NCI-H524 (cell line): ENCODE results near the gene WNK4.
"Not testable (repeated sequence)": the region's sequence is repeated elsewhere in the genome, so short reads cannot be mapped to it uniquely, and the experiment has no call there.

ENCODE experiments used
- DNase-seq, 2 experiments: peaks; one replicate each; lab custom pipeline; 2025; lab: John Stamatoyannopoulos, UW

WNK4 gene

GRCh38 chr17:42779936-42780850 is at the start of gene WNK4:
Gene WNK4, plus strand, starts transcription at chr17:42780610. Its CDS starts 89 bp downstream, at chr17:42780699.
- DNase-seq: peak; percentile 39 to 41

DNA sequence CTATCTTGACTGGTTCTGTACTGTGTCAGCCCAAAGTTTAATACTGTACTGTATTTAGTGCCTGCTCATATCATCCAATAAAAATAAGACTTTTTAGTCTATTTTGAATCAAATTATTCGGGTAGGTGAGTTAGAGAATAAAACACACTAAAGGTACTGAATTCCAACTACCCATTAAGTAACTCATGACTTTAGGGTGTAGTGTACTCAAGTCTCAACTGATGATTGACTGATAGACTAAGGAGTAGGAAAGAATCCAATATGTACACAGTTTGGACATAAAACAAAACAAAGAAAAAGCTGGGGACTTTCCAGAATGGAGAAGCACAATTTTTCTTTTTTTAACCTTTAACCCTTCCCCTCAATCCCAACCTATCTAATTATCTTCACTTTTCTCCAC is 39.7 kb upstream of the WNK4 start:
- DNase-seq: no peak

GRCh38 chr17:42742916-42743315 is 37.5 kb upstream of the WNK4 start:
- DNase-seq: not testable (repeated sequence)

- peak; percentile 24 to 57 for DNase-seq
Observed at GRCh38 chr17:42743595-42744282, 36.7 kb upstream of the WNK4 start.

DNA sequence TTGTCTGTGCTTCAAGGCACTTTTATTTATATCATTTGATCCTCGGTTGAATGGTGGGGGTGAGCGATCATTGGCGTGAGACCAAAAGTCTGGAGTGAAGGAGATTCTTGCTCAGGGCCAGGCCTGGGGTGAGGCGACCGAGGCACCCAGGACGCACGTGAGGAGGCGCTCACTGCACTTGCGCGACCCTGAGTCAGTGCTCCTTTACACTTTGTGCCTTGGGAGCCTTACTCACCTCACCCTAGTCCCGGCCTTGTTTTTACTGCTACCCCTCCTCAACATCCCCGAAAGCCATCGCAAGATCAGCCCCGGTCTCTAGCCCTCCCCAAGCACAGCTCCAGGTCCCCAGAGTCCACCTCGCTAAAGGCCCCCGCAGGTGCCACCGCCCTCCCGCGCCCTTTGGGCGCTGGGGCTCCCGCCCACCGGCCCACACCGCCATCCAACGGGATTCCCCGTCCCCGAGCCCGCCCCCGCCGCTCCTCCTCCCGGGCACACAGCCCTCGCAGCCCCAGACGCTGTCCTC is 36.1 kb upstream of the WNK4 start:
- peak; percentile 84 to 88 for DNase-seq

DNA sequence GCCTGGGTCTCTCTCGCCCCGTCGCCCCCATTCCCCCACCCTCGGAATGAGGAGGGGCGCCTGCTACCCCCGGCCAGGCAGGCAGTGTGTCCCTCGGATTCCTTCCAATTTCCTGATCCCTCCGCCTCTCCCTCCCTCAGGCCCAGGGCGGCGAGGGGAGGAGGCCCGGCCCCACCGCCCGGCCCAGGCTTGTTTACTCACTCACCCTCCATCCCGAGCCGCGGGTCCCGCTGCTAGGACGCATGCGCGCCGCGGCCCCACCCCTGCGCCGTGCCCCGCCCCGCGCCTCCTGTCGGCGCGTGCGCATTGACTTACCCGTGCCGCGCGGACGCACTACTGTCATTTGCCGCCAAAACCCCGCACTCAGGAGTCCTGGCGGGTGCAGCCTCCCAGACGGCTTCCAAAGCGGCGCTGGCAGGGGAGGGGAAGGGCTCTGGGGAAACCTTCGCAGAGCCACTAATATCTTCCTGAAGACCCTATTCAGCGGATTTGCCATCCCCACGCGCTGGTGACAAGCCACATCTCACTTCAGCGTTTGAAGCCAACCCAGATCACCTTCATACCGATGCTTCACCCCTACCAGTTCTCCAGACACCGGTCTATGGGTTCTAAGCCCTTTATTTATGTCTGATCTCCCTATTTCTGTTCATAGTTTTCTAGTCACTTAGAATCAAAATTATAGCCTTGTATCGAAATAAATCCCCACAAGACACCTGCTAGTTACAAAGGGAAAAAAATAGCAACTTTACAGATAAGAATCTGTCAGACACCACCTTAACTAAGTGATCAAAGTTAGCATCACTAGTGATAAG is 35.4 kb upstream of the WNK4 start, which contains the start of gene EZH1:
EZH1 (minus strand) TSS at position 235 of the 812 bp plus-strand sequence. CDS start 16,099 bp downstream, outside the sequence.
- peak; percentile 95 to 98 for DNase-seq

DNA sequence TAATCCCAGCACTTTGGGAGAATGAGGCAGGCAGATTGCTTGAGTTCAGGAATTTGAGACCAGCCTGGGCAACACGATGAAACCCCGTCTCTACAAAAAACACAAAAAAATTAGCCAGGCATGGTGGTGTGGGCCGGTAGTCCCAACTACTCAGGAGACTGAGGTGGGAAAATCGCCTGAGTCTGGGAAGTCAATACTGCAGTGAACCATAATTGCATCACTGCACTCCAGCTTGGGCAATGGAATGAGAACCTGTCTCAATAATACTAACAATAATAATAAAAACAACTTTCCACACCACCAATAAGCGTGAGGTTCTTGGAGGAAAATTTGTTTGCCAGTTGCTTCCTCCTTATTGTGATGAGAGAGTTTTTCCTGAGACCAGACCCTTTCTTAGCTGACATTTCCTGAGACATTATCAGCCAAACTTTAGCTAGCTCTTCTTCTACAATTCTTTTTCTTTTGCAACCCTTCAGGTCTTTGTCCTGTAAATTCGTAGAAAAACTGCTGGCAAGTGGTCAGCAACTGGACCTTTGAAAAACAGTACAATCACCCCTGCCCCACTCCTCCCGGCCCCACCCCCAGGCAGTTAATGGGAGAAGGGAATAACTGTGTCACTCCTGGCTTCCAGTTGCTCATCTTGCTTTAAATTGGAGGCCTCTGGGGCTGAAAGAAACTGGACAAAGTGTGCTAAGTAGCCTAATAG is 32.1 kb upstream of the WNK4 start:
- DNase-seq: no peak

- no peak for DNase-seq
Observed at GRCh38 chr17:42748908-42749798, 31.3 kb upstream of the WNK4 start.

DNA sequence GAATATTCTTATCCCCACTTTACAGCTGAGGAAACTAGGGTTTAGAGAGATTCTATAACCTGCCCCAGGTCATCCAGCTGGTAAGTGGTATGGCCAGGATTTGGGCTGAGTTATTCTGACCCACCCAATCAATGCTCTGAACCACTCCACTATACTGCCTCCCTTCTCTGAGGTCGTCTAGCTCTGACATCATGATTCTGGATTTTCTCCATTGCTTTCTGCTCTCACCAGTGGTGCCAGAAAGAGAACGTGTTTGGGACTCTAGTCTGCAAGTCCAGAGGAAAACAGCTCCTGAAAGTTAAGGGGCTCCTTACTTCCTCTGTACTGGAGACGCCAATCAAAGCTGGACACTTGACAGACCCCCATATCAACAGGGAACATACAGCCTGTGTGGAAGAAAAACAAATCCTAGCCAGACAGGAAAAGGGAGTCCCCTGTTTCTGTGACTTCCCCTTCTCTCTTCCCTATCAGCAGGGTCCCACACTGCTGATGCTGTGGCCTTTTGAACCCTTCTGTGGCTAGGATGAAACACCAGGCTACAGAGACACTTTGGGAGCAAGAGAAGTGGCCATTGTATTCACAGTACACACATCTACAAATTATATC is 29.6 kb upstream of the WNK4 start:
- no peak for DNase-seq

DNA sequence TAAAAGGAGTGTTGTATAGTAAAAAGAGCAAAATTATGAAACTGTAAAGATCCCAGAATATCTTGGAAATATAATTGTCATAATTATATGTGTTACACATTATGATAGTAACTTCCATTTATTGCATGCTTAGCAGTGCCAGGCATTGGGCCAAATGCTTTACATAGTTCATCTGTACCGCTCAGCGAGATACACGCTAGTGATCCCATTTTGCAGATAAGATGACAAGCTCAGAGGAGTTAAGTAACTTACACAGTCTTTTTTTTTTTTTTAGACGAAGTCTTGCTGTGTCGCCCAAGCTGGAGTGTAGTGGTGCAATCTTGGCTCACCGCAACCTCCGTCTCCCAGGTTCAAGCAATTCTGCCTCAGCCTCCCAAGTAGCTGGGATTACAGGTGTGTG is 28.8 kb upstream of the WNK4 start:
- no peak for DNase-seq

DNA sequence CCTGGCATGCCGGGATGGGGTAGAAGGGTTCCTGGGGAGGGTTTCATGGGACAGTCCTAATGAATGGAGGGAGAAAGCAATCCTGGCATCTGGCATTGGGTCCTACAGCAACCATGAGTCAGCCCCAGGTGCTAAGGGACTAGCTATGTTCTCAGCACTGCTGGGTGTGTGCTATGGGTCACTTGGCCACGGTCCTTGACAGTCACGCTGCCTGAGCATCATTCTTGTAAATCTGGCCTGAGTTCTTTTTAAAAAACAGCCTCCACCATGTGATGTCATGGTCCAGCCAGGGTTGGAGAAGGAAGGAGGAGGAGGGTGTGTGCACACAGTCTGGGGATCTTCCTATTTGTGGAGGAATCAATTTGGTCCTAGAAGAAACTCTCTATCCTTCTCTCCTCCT is 25.6 kb upstream of the WNK4 start:
- DNase-seq: no peak

DNA sequence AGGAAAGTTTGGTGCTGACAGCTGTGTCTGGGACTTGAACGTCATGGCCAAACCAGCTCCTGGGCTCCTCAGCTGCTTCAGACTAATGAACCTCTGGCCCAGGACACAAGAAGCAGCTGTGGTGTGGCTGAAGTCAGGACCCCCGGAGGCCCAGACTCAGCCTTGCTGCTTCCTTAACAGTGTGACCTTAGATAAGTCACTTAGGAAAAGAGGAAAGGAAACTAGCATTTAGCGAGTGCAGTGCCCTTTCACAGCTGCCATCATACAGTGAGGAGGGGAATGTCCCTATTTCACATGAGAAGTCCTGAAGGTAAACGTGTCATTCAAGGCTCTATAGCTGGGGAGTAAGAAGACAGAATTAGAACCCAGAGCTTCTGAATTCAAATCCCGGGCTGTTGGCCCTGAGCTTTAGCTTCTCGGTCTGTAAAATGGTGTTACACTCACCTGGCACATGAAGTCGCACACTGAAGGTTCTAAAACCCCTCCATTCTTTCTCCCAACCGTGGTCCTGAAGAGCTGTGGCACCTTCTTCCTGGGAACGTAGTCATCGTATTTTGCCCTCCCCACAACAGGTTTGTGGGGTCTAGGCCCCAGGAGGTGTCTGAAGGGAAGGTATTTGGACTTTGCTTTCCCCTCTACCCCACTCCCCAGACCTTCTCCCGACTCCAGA is 20.3 kb upstream of the WNK4 start:
- no peak for DNase-seq

- peak; percentile 22 to 47 for DNase-seq
Observed at GRCh38 chr17:42760652-42761581, 19.5 kb upstream of the WNK4 start, which contains the start of gene RAMP2. Gene RAMP2, plus strand, starts transcription at chr17:42761227. Its CDS starts 35 bp downstream, at chr17:42761262.

GRCh38 chr17:42761638-42762037 is 18.8 kb upstream of the WNK4 start:
- no peak for DNase-seq

DNA sequence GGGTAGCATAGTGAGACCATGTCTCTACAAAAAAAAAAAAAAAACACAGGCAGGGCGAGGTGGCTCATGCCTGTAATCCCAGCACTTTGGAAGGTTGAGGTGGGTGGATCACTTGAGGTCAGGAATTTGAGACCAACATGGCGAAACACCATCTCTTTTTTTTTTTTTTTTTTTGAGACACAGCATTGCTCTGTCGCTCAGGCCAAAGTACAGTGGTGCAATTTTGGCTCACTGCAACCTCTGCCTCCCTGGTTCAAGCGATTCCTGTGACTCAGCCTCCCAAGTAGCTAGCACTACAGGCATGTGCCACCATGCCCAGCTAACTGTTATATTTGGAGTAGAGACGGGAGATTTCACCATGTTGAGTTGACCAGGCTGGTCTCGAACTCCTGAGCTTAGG is 14.3 kb upstream of the WNK4 start:
- DNase-seq: no peak

DNA sequence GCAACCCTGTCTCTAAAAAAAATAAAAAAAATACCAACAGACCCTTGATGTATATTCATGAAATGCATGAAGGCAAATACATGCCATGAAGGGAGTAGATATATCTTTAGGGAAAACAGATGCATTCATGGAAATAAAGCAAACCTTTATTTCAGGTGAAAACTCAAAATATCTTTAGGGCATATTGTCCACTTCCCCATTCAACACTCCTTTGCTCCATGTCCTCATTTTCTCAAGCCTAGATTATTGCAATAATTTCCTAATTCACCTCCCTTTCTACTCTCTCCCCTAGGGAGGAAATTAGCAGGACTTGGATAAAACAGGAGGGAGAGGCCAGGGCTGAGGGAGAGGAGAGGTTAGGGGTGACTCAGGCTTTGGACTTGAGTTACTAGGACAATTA is 12.9 kb upstream of the WNK4 start:
- DNase-seq: no peak

GRCh38 chr17:42768006-42768405 is 12.4 kb upstream of the WNK4 start:
- DNase-seq: not testable (repeated sequence)

DNA sequence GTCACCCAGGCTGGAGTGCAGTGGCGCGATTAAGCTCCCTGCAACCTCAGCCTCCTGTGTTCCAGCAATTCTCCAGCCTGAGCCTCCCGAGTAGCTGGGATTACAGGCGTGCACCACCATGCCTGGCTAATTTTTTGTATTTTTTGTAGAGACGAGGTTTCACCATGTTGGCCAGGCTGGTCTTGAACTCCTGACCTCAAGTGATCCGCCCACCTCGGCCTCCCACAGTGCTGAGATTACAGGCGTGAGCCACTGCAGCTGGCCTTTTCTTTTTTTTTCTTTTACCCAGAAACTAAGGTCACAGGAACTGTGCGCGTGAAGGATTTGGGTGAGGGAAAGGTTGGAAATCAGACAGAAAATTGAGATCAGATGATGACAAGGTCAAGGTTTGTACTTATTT is 10.4 kb upstream of the WNK4 start:
- not testable (repeated sequence) for DNase-seq
